Activated CD8-positive, alpha-beta T cell treated with anti-CD3 and anti-CD28 coated beads, Interleukin-2, amount 10 ng/mL, durations not matched to agents 7 days and 5 days (primary cell): ENCODE data around the gene MCTP2. TPM values are rescaled to one million over a fixed set of nuclear protein-coding genes. Genes with fewer than 3 reads are reported as not detected.
A peak's percentile ranks its signal among the peaks of the same experiment; 100 is the strongest.

Experiments used
- ATAC-seq: fragments of 150-1000 bp; cut with Tn5 transposase; one replicate; pipeline ENCODE4 v1.10.0; 2021; ENCODE audit warnings: moderate library complexity
- CTCF ChIA-PET: fragments of 350-600 bp; sonication (Branson Sonifier 250); formaldehyde crosslinking; loops from one replicate; lab custom pipeline; 2021; ENCODE audit warnings: antibody characterized with exemption; lab: Charles Lee
- POLR2A ChIA-PET: fragments of 350-600 bp; sonication (Branson Sonifier 250); formaldehyde crosslinking; loops from one replicate; lab custom pipeline; 2021; ENCODE audit warnings: antibody characterized with exemption; lab: Charles Lee
- DNase-seq: peaks from one replicate; pipeline ENCODE4 v3.0.0-alpha.2; 2020
- H3K27ac Mint-ChIP-seq: one replicate; pipeline ENCODE4 v1.8.0; 2021; ENCODE audit warnings: mild to moderate bottlenecking, mixed read lengths
- H3K27me3 Mint-ChIP-seq: one replicate; pipeline ENCODE4 v1.8.0; 2021; ENCODE audit warnings: low read depth, mixed read lengths
- H3K36me3 Mint-ChIP-seq: one replicate; pipeline ENCODE4 v1.8.0; 2021; ENCODE audit warnings: low read depth, mixed read lengths
- H3K4me1 Mint-ChIP-seq: one replicate; pipeline ENCODE4 v1.8.0; 2021; ENCODE audit warnings: low read depth, mixed read lengths
- H3K4me3 Mint-ChIP-seq: one replicate; pipeline ENCODE4 v1.8.0; 2021; ENCODE audit warnings: mild to moderate bottlenecking, mixed read lengths
- H3K9me3 Mint-ChIP-seq: one replicate; pipeline ENCODE4 v1.8.0; 2022; ENCODE audit warnings: mixed read lengths; ENCODE audit not compliant: insufficient read depth
- total RNA-seq, 2 experiments: library from RNA; stranded (reverse); gene quantifications; one replicate each; pipeline ENCODE4 v1.2.3, GENCODE V29; 2021

MCTP2 gene
- total RNA-seq, 2 experiments from 2014 or later = 26.2 to 26.9 TPM

DNA sequence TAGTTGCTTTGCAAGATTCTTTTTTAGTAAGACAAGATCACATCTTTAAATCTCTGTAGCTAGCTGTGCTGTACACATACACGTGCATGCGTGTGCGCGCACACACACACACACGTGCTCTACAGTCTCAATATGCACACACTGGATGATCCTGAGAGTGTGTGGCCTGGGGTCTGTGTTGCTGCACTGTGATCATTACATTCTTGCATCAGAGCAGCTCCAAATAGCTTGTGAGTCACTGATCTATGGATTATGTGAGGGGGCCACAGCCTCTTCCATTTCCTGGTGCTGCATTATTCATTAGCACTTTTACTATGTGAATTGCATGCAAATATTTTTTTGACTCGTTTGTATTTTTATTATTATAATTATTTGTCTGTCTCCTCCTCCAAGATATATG, 34.6 kb downstream of the MCTP2 start:
- ATAC-seq (no peak), DNase-seq (no peak)
- Mint-ChIP-seq H3K27ac (no peak overlapping the region), H3K4me3 (no peak overlapping the region), H3K36me3 (peaks cover 23% of the 10 kb centered on the region), H3K27me3 (no peaks in the 10 kb centered on the region), H3K4me1 (peaks cover 32% of the 10 kb centered on the region), H3K9me3 (no peaks in the 10 kb centered on the region)
- ChIA-PET POLR2A (interaction anchor here (0.7 kb wide), 1 partner anchor 11 kb away, joined by 3 read pairs; no protein-coding TSS in a partner anchor), CTCF (interaction anchor here (0.8 kb wide), 1 partner anchor 26 kb away, joined by 3 read pairs; no protein-coding TSS in a partner anchor)

GRCh38 chr15:94266789-94267188, 35.4 kb downstream of the MCTP2 start:
- DNase-seq (no peak), ATAC-seq (no peak)
- Mint-ChIP-seq H3K4me3 (no peak overlapping the region), H3K27me3 (no peaks in the 10 kb centered on the region), H3K4me1 (peaks cover 32% of the 10 kb centered on the region), H3K36me3 (peaks cover 20% of the 10 kb centered on the region), H3K27ac (no peak overlapping the region), H3K9me3 (no peaks in the 10 kb centered on the region)
- CTCF ChIA-PET = no interaction called here
- POLR2A ChIA-PET = no interaction called here

- ChIA-PET POLR2A (interaction anchor here (0.8 to 1.2 kb wide), 2 partner anchors 17 to 35 kb away, joined by 3 read pairs; no protein-coding TSS in a partner anchor), CTCF (interaction anchor here (1.2 to 1.6 kb wide), 5 partner anchors 9 to 106 kb away, joined by 3 to 6 read pairs (median 4); no protein-coding TSS in a partner anchor)
- H3K27ac Mint-ChIP-seq = no peak overlapping the region
These were observed 38.6 kb downstream of the MCTP2 start for GRCh38 chr15:94269954-94270353.

GRCh38 chr15:94270570-94270969, 39.2 kb downstream of the MCTP2 start:
- H3K9me3 Mint-ChIP-seq = peaks cover 10% of the 10 kb centered on the region
- DNase-seq (no peak), ATAC-seq (no peak)
- POLR2A ChIA-PET = interaction anchor here (1.0 to 1.2 kb wide), 2 partner anchors 35 to 39 kb away, joined by 3 to 4 read pairs; partner anchors contain the start of gene MCTP2
- peaks cover 39% of the 10 kb centered on the region for H3K36me3 Mint-ChIP-seq
- CTCF ChIA-PET = interaction anchor here (1.2 to 1.4 kb wide), 2 partner anchors 9 to 18 kb away, joined by 3 to 4 read pairs; no protein-coding TSS in a partner anchor
- H3K27ac Mint-ChIP-seq = no peak overlapping the region
- H3K4me3 Mint-ChIP-seq = no peak overlapping the region
- H3K4me1 Mint-ChIP-seq = peaks cover 35% of the 10 kb centered on the region
- no peaks in the 10 kb centered on the region for H3K27me3 Mint-ChIP-seq

More at GRCh38 chr15:94269954-94270353, 38.6 kb downstream of the MCTP2 start:
- ATAC-seq (no peak), DNase-seq (no peak)
- Mint-ChIP-seq H3K4me3 (no peak overlapping the region), H3K9me3 (peaks cover 10% of the 10 kb centered on the region), H3K4me1 (peaks cover 30% of the 10 kb centered on the region), H3K27me3 (no peaks in the 10 kb centered on the region), H3K36me3 (peaks cover 37% of the 10 kb centered on the region)

DNA sequence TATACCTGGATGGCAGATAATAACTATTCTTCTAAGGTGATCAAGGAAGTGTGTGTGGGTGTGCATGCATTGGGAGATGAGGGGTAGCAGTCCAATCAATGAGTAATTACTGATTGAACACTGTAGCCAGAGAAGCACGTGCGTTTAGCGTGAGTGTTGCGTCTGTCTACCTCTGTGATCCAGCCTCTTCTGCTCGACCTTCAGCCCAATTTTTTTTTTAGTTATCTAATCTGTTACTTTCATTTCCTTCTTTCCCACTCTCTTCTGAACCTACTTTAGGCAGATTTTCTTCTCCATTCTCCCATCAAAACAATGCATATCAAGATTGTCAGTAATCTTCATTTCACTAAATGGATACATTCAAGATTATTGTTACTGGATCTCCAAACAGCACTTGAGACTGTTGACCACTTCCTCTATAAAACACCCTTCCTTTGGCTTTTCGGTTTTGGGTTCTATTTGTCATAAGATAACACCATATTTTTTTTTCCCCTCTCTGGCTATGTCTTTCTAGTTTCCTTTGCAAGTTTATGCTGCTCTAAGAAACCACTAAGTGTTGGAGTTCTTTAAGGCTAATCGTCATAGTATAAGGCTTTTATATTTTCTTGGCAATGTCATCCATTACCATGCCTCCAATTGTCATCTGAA, 41.0 kb downstream of the MCTP2 start:
- peak; percentile 42 for DNase-seq

GRCh38 chr15:94273826-94274225, 42.5 kb downstream of the MCTP2 start:
- H3K27ac Mint-ChIP-seq = no peak overlapping the region
- no peak for ATAC-seq
- peak overlapping the region; percentile 20 for H3K4me3 Mint-ChIP-seq
- peaks cover 35% of the 10 kb centered on the region for H3K36me3 Mint-ChIP-seq
- H3K27me3 Mint-ChIP-seq = no peaks in the 10 kb centered on the region
- ChIA-PET POLR2A (no interaction called here), CTCF (no interaction called here)
- H3K9me3 Mint-ChIP-seq = peaks cover 10% of the 10 kb centered on the region
- DNase-seq = no peak
- H3K4me1 Mint-ChIP-seq = peaks cover 23% of the 10 kb centered on the region

More for the DNA sequence above, 41.0 kb downstream of the MCTP2 start:
- peaks cover 10% of the 10 kb centered on the region for H3K9me3 Mint-ChIP-seq
- ATAC-seq = peak; percentile 76
- H3K4me1 Mint-ChIP-seq = peaks cover 23% of the 10 kb centered on the region
- H3K27me3 Mint-ChIP-seq = no peaks in the 10 kb centered on the region
- no peak overlapping the region for H3K4me3 Mint-ChIP-seq
- H3K27ac Mint-ChIP-seq = no peak overlapping the region
- H3K36me3 Mint-ChIP-seq = peaks cover 33% of the 10 kb centered on the region
- CTCF ChIA-PET = no interaction called here
- POLR2A ChIA-PET = no interaction called here

GRCh38 chr15:94274745-94275144, 43.4 kb downstream of the MCTP2 start:
- Mint-ChIP-seq H3K36me3 (peaks cover 40% of the 10 kb centered on the region), H3K27ac (peak overlapping the region; percentile 14), H3K4me1 (peaks cover 30% of the 10 kb centered on the region), H3K27me3 (no peaks in the 10 kb centered on the region), H3K4me3 (no peak overlapping the region), H3K9me3 (peaks cover 10% of the 10 kb centered on the region)
- POLR2A ChIA-PET = no interaction called here
- CTCF ChIA-PET = no interaction called here
- DNase-seq (no peak), ATAC-seq (no peak)

DNA sequence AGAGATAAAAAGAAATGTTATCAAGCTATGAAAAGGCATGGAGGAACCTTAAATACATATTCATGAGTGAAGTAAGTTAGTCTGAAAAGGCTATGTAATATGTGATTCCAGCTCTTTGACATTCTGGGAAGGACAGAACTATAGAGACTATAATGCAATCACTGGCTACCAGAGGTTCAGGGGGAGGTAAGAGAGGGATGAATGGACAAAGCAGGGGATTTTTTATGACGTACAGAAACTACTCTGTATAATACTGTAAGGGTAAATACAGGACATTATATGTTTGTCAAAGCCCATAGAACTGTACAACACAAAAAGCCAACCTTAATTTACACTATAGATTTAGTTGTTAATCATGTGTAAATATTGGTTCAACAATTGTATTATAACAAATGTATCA, 46.1 kb downstream of the MCTP2 start:
- no peak for ATAC-seq
- H3K36me3 Mint-ChIP-seq = peaks cover 60% of the 10 kb centered on the region
- CTCF ChIA-PET = interaction anchor here (0.5 to 3.0 kb wide), 5 partner anchors 10 to 49 kb away, joined by 3 to 24 read pairs (median 6); partner anchors contain the start of gene MCTP2
- H3K4me1 Mint-ChIP-seq = peaks cover 43% of the 10 kb centered on the region
- DNase-seq = no peak
- H3K27me3 Mint-ChIP-seq = no peaks in the 10 kb centered on the region
- no peak overlapping the region for H3K27ac Mint-ChIP-seq
- peaks cover 27% of the 10 kb centered on the region for H3K9me3 Mint-ChIP-seq
- H3K4me3 Mint-ChIP-seq = no peak overlapping the region
- POLR2A ChIA-PET = interaction anchor here (1.0 kb wide), 1 partner anchor 9 kb away, joined by 3 read pairs; no protein-coding TSS in a partner anchor

- Mint-ChIP-seq H3K9me3 (peaks cover 17% of the 10 kb centered on the region), H3K4me3 (no peak overlapping the region), H3K27ac (no peak overlapping the region), H3K4me1 (peaks cover 43% of the 10 kb centered on the region), H3K36me3 (peaks cover 60% of the 10 kb centered on the region), H3K27me3 (no peaks in the 10 kb centered on the region)
- CTCF ChIA-PET = no interaction called here
- no peak for DNase-seq
- POLR2A ChIA-PET = no interaction called here
- no peak for ATAC-seq
These were observed 48.4 kb downstream of the MCTP2 start for GRCh38 chr15:94279736-94280135.

GRCh38 chr15:94280301-94280700, 48.9 kb downstream of the MCTP2 start:
- no peak for ATAC-seq
- peak overlapping the region; percentile 13 for H3K27ac Mint-ChIP-seq

GRCh38 chr15:94282269-94283250, 51.2 kb downstream of the MCTP2 start:
- POLR2A ChIA-PET = interaction anchor here (0.6 to 1.4 kb wide), 4 partner anchors 15 to 51 kb away, joined by 3 to 4 read pairs (median 4); partner anchors contain the start of gene MCTP2
- CTCF ChIA-PET = interaction anchor here (1.1 to 2.4 kb wide), 7 partner anchors 24 to 91 kb away, joined by 3 to 8 read pairs (median 3); partner anchors contain the start of gene MCTP2
- no peak overlapping the region for H3K27ac Mint-ChIP-seq
- ATAC-seq (no peak), DNase-seq (no peak)
- H3K36me3 Mint-ChIP-seq = peaks cover 62% of the 10 kb centered on the region
- H3K9me3 Mint-ChIP-seq = peaks cover 17% of the 10 kb centered on the region
- no peaks in the 10 kb centered on the region for H3K27me3 Mint-ChIP-seq
- no peak overlapping the region for H3K4me3 Mint-ChIP-seq
- H3K4me1 Mint-ChIP-seq = peaks cover 56% of the 10 kb centered on the region

More at GRCh38 chr15:94280301-94280700, 48.9 kb downstream of the MCTP2 start:
- Mint-ChIP-seq H3K36me3 (peaks cover 59% of the 10 kb centered on the region), H3K4me1 (peaks cover 39% of the 10 kb centered on the region), H3K9me3 (peaks cover 17% of the 10 kb centered on the region), H3K4me3 (no peak overlapping the region), H3K27me3 (no peaks in the 10 kb centered on the region)
- no peak for DNase-seq
- POLR2A ChIA-PET = no interaction called here
- CTCF ChIA-PET = no interaction called here
